HG02840 (cell line): ENCODE measurements around the gene EFEMP2.
"Not testable (repeated sequence)": the region's sequence is repeated elsewhere in the genome, so short reads cannot be mapped to it uniquely, and the experiment has no call there.

Experiments
- ATAC-seq: cut with Tn5 transposase; IDR thresholded peaks from one replicate; pipeline ENCODE4 v1.9.1; 2021; ENCODE audit warnings: mild to moderate bottlenecking, moderate library complexity, moderate number of reproducible peaks; ENCODE audit not compliant: unreplicated experiment, low FRiP score

Gene EFEMP2

DNA sequence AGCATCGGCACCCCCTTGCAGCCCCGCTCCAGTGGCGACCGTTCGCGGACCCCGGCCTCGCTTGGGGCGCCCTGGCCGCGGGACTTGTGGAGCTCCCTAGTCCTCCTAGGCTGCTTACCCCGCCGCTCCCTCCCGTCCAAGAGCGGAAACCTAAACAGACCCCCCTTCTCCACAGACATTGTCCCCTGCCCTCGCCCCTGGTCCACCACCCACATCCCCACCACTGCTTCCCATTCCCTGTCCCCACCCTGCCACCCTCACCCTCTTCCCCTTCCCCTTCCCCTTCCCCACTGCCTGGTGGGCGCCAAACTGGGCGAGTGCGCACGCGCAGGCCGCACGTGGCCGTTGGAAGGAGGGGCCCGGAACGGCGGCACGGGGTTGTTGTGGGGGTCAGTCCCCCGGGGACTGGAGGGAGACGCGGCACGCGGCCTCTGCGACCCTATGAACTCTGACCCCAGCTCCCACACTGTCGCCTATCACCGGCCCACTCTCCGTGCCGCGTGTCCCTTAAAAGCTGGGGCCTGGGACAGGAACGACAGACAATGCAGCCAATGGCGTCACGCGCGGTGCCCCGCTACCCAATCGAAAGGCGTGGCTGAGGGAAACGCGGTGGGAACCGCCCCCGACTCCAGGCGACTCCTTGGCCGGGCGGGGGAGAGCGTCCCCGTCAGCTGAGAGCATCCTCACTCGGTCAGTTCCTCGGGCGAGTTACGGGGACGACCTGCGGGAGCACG is 39.1 kb downstream of the EFEMP2 start, which contains the start of gene SNX32:
Gene SNX32, plus strand, starts transcription at position 667 of the 734 bp plus-strand sequence. CDS start 103 bp downstream, outside the sequence.
- no peak for ATAC-seq

DNA sequence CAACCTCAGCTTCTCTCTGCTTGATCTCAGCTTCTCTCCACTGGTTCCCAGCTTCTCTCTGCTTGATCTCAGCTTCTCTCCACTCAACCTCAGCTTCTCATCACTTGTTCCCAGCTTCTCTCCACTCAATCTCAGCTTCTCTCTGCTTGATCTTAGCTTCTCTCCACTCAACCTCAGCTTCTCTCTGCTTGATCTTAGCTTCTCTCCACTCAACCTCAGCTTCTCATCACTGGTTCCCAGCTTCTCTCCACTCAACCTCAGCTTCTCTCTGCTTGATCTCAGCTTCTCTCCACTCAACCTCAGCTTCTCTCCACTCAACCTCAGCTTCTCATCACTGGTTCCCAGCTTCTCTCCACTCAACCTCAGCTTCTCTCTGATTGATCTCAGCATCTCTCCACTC is 40.4 kb downstream of the EFEMP2 start:
- ATAC-seq, result not testable (repeated sequence)

DNA sequence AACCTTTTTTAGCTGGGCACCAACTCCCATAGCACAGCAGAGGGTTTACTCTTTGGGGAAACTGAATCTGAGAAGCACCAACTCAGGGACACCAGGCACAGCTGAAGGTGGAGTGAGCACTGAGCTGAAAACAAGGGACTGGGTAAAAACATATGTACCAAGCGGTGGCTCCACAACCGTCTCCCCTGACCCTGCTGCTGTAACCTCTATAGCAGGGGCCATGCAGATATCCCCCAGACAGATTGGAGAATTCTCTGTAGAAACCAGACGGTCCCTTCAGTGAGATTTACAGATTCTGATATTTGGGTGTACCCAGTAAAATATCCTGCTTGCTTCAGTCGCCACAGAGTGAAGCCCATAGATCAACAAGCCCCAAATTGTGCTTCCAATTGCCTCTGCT is 43.1 kb downstream of the EFEMP2 start:
- no peak for ATAC-seq

DNA sequence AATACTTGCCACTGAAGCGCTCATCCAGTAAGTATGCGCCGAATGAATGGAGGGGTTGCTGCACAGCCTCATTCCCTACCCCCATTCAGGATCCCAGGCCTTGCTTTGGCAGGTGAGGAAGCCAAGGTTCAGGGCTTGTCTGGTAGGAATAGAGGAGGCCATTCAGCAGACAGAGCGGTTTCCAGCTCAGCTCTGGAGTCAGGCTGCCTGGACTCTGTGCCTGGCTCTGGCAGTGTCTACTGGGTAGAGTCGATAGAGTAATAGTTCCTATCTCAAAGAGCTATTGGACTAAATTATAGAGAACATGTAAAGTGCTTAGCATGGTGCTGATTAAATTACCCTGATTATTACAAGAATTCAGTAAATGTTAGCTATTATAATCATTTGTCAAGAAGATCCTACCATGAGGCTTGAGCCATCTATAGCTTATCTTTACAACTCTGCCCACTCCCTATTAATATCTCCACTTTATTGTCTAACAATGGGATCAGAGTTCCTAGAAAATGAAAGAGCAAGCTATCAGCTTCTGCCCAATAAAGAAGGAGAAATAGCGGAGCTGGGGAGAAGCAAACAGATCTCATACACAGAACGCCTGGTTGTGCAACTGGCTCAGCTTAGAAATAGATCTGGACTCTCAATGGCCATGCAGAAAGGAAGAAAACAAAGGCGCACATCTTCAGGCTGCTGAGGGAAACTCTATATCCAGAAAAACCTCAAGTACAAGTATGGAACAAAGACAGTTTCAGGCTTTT is 45.4 kb downstream of the EFEMP2 start:
- no peak for ATAC-seq

DNA sequence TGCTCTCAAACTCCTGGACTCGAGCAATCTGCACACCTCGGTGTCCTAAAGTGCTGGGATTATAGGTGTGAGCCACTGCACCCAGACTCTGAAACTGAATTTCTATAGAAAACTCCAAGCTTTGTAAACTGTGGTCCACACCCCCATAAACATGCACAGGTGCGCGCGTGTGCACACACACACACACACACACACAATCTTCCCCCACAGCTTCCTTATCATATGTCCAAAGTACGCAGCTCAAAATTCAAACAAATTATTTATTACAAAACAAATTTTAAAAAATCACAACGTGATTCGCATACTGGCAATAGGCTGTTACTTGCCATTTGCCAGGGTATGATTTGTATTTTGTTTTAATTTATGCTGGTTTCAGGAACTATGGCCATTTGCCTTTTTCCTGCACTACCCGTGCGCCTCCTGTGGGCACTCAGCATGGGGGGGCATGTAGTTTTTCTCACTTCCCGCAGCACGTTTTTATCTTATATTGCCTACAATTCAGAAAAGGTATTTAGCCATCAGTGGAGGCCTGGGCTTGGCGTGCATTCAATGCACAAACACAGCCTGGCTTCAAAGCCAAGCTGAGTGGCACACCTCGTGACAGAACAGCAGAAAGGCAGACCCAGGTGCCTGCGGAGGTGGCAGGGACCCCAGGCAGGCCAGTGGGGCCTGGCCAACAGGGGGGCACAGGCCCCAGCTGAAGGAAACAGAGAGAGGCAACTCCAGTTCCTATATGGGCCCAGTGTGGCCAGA is 49.6 kb downstream of the EFEMP2 start:
- no peak for ATAC-seq

DNA sequence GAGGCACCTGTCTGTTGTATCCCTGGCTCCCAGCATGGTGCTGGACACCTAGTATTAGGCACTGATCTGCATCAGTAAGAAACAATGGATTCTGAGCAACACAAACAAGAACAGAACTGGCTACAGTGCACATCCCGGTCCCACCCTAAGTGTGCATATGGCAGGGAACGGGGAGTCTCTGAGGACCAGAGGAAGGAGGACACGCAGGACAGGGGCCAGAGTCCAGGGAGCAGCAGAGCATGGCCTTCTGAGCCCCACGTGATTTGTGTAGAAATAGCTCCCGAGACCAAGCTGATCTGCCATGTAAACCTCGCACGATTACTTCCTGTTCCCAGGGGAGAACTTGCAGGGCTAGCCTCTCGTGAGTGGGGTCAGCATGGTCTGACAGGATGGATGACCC is 51.5 kb downstream of the EFEMP2 start:
- no peak for ATAC-seq

DNA sequence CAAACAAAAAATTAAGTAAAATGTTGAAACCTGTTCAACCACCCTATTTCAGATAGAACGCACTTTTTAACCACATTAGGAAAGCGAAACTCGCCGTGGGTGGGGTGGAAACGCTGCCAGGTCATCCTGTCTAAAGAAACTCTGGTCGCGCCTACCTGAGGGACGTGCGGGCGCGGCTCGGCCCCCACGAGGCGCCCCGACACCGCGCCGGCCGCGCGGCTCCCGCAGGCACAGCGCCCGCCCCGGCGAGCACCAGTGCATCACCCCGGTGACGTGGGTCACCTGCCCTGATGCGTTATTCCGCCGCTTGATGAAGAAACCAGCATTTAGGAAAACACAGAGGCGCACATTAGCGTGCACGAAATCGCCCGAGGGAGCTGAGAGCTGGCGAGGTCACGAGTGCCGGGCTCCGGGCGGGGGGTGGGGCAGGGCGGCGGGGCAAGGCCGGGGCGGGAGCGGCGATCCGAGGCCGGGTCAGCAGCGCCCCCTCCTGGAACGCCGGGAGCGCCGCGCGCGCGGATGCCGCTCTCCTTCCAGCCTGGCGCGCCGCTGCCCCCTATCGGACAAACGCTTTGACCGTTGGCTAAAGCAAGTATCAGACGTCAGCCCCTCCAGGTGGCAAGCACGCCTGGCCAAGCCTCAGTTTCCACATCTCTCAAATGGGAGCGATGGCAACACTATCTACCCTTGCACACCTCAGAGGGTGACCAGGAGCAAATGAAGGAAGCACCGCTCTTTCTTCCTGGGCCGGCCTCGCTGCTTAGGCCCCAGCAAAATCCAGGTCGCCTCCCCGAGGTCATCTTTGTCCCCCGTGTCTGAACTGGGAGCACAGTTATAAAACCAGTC is 54.5 kb downstream of the EFEMP2 start:
- peak; percentile 66 for ATAC-seq

DNA sequence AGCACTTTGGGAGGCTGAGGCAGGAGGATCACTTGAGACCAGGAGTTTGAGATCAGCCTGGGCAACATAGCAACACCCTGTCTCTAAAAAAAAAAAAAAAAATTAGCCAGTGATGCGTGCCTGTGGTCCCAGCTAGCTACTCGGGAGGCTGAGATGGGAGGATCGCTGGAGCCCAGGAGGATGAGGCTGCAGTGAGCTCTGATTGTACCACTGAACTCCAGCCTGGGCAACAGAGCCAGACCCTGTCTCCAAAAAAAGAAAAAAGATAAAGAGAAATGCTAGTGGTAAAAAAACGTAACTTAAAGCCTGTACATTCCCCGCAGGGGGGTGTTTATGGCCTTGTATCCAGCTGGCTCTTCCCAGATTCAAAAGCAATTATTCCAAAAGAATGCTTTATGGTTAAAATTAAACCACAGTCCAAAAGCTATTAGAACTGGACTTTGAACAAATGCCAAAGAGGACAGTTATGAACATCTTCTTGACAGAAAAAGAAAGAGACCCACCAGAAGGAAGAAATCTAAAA is 55.2 kb downstream of the EFEMP2 start:
- ATAC-seq, result no peak

DNA sequence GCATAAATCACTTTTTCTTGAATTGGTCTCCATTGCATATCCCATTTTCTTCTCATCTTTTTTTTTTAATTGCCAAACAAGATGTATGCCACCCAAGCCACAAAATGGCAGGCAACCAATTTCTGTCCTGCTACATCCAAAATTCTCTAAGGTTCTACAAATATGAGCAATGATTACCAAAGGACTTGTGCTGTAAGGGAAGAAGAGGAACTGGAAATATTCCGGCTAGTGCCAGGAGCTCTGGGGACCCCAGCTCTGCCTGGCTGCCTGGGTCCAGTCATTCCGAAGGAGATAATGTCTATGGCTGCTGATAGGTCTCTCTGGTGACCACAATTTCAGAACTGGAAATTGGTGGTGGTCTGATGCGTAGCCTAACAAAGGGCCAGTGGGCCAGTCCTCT is 55.9 kb downstream of the EFEMP2 start:
- ATAC-seq, result no peak
